Measurements from ENCODE around the gene MLH3.

DNA sequence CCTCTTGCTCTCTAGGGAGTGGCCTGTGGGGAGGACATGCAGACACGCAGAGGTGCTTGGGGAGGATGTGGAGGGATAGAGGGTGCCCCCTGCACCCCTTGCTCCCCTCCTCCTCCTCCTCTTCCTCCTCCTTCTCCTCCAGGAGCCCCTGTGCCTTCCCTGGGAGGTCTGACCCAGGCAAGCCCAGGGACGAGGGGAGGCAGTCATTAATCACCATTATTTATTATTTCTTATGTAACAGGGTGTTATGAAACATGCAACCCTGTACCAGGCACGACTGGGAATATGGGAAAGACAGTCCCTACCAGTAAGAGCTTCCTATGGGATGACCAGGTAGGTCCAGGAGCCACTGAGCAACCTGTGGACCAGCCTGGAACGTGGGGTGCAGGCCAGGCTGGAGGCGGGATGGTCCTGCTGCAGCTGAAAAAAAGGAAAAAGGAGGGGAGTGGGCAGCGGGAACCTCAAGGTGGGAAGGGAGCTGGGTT lies 73.3 kb downstream of the MLH3 start:
- TF ChIP-seq EZH2 (IDR thresholded peaks at IDR 0.05) (no peak), POLR2AphosphoS5 (IDR thresholded peaks at IDR 0.05; ENCODE audit: borderline replicate concordance, low read depth, low read length) (no peak), FOXP2 (optimal IDR thresholded peaks at IDR 0.05; ENCODE audit: control extremely low read depth, extremely low read length, insufficient read depth) (no peak)

Measured in SK-N-MC (cell line).